HG02884 (cell line): ENCODE measurements around the gene PBX3.

Source experiments
- ATAC-seq: cut with Tn5 transposase; IDR thresholded peaks from one replicate; pipeline ENCODE4 v1.9.1; 2021; ENCODE audit warnings: mild to moderate bottlenecking, moderate library complexity; ENCODE audit not compliant: unreplicated experiment

Gene PBX3

DNA sequence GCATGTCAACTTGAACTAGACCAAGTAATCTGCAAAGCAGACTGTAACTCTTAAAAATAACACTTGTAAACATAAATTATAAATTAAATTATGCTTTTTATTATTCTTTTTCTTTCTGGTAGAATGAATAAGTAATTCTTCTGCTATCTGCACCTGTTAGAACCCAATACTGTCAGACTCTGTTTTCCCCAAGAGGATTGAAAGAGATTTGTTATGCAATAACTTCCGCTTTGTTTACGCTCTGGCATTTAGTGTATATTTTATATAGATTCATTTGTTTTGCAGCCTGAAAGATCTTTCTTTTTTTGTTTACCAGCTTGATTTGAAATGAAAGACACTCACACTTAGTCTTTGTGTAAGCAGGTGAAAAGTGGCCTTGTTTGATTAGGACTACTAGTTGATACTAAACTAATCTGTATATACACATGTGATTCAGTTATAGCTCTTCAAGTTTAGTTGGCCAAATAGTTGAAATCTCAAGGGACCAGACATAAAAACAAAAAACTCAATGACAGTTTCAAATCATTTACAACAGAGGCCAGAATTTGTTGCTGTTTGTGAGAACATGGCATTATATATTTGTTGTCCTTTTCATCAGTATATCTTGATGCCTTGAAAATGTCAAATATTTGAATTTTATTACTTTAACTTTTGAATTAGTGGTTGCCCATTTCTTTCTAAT lies 155.8 kb downstream of the PBX3 start:
- ATAC-seq = no peak

- no peak for ATAC-seq
Observed at GRCh38 chr9:125904155-125904851, 157.1 kb downstream of the PBX3 start.

- no peak for ATAC-seq
Observed at GRCh38 chr9:125906144-125906543, 159.0 kb downstream of the PBX3 start.

DNA sequence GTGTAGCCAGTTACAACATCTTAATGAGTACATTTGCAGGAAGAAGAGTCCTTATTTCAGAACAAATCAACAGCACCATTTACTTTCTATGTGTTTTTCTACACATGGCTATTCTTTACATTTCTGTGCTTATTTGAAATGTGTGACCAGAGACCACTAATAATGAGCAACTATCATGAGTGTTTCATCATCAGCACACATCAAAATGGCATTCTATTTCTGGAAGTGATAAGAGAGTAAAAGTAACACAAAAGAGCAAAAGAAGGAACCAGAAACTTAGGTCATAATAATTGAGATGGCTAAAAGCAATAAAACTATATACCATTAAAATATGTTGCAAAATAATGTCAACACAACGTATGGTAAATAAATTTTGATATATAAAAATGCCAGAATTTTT lies 159.7 kb downstream of the PBX3 start:
- no peak for ATAC-seq

GRCh38 chr9:125908136-125908535 lies 161.0 kb downstream of the PBX3 start:
- ATAC-seq = no peak

DNA sequence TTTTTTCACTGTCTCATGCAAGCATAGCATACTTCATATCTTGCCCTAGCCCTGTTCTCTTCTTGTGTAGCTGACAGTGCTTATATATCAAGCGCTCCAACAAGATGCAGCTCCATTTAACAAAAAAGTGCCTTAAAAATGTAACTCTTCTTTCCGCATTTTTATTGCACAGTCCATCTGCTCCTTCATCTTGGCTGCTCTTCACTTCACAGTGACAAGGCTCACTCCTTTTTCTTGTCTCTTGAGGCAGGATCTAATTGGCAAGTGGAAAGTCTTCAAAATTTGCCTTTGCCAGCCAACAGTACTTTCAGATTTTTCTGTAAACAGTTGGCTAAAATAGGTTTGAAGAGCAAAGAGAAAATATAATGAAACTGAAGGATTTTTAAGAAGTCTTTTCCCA lies 161.8 kb downstream of the PBX3 start:
- ATAC-seq = no peak

DNA sequence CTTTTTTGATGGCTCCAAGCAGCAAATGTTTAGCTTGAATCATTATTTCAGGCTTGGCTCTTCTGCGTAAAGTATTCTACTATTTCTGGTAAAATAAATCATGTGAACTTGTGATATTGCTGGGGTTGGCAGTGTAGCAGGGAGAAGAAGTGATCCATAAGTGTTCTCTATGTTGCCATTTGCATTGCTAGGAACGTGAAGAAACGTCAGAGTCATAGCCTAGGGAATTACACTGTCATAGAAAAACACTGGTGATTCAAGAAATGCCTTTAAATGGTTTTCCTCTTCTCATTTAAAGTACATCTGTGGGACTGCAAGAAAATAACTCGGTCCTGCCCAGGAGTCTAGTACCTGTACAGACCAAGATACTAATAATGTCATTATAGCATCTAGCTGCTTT lies 162.3 kb downstream of the PBX3 start:
- ATAC-seq = no peak

GRCh38 chr9:125910286-125910685 lies 163.1 kb downstream of the PBX3 start:
- ATAC-seq = no peak

DNA sequence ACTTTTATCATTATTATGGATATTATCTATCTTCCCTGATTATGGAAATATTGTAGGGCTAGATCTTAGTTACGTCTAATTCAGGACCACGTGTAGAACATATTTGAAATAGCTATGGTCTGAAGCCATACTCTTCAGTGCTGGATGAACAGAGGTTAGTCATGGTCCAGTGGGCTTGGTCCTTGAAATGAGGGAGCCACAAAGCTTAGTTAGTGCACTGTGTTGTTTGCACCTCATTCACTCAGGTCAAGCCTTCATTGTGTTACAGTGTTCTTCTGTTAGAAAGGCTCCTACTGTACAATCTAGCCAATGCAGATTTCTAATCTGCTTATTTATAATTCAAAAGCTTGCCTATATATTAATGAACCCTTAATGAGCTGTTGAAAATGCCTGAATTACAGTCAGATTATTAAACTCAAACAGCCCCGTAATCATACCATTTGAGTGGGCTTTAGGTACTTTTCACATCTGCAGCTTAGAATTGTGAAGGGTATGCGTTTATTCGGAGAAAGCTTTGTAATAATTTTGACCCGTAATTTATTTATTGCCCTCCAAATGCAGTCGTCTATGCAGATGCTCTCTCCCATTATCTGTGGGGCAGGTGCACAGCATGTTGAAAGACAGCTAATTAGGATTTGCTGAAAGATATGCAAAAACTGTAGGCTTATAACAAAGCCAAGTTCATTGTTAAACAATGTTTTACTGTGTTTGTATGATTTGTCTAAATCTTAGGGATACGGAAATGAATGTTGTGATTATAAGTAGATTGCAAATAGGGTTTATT lies 164.9 kb downstream of the PBX3 start:
- ATAC-seq = no peak

DNA sequence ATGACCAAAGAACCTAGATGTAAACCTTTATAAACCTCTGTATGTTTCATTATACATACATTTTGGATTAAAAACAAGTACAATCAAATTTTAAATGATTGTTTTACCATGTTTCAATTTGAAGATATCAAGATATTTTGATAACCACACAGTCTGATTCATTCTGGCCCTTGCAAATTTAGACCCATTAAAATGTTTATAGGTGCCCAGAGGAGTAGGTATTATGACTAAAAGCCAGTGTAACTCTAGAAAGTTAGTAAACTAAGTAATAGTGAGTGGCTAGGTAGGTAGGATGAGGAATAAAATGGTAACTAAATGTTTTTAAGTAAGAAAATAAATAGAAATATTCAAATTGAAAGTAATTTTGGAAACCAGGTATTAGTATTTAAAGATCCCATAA lies 165.5 kb downstream of the PBX3 start:
- ATAC-seq = no peak

DNA sequence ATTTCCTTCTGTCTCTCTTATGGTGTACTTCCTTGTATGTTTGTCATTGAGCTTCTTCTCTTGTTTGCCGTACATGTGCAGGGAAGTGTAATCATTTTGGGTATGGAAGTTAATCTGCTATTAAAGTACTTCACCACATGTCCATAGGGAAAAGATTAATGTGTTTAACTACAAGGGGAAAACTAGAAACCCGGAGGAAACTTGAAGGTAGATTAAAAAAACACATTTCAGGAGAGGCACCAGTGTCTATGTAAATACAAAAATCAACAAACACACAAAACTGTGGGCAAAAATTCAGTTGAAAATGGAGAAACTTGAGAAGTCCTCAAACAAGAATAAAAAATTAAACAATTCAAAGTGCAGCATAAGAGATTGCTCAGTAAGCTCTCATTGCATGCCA lies 166.4 kb downstream of the PBX3 start:
- no peak for ATAC-seq

- no peak for ATAC-seq
Observed at GRCh38 chr9:125914411-125914810, 167.2 kb downstream of the PBX3 start.

- ATAC-seq = no peak
Observed at GRCh38 chr9:125915606-125916005, 168.4 kb downstream of the PBX3 start.

- ATAC-seq = no peak
Observed at GRCh38 chr9:125919565-125919964, 172.4 kb downstream of the PBX3 start.

- no peak for ATAC-seq
Observed at GRCh38 chr9:125920402-125920801, 173.2 kb downstream of the PBX3 start.

GRCh38 chr9:125922854-125923253 lies 175.7 kb downstream of the PBX3 start:
- no peak for ATAC-seq

- ATAC-seq = no peak
Observed at GRCh38 chr9:125924351-125924750, 177.2 kb downstream of the PBX3 start.

- no peak for ATAC-seq
Observed at GRCh38 chr9:125926936-125927335, 179.8 kb downstream of the PBX3 start.

DNA sequence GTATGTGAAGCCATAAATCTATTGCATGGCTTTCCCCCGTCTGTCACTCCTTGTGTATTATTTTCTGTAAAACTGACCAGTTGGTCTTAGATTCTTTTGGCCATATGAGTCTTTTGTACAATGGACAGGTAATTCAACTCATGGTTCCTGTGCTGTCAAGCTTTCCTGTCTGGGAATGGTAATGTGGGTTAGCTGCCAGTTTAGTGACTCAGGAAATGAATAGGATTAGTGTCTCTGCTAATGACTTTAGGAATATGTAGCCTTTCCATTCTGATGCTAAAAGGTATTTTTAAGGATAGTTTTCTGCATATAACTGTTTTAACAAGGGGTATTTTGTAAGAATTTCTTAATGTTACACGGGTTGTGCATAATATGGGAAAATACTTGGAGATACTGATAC lies 182.7 kb downstream of the PBX3 start:
- no peak for ATAC-seq

DNA sequence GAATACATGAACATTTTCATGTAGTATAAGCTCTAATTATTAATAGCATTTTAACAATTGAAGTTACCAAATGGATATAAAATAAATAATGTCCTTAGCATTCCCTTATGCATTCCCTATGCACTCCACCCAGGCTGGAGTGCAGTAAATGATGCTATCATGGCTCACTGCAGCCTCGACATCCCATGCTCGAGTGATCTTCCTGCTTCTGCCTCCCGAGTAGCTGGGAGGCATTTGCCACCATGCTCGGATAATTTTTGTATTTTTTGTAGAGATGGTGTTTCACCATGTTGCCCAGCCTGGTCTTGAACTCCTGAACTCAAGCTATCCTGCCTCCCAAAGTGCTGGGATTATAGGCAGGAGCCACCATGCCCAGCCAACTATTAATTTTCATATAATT lies 184.0 kb downstream of the PBX3 start:
- no peak for ATAC-seq

- ATAC-seq = no peak
Observed at GRCh38 chr9:125932012-125932411, 184.8 kb downstream of the PBX3 start.
